IMR-90 (cell line): Measurements from ENCODE around the gene AHCYL1. TPM values are rescaled to one million over a fixed set of nuclear protein-coding genes. Genes with fewer than 3 reads are reported as not detected.

ENCODE experiments used
- ATAC-seq: fragments of 200-7000 bp; cut with Tn5 transposase; 2 replicates; pipeline ENCODE4 v1.9.1; 2020; ENCODE audit warnings: low read depth, mild to moderate bottlenecking, moderate library complexity
- BruUV-seq: library from RNA; stranded (reverse); fragments of 400-500 nt; replicated peaks from 2 replicates; lab custom pipeline; 2021; lab: Mats Ljungman, UMichigan
- CTCF ChIA-PET: fragments of 300-600 bp; formaldehyde crosslinking; extraction: SDS; loops from one replicate; lab custom pipeline; 2021; ENCODE audit warnings: antibody characterized with exemption; lab: Yijun Ruan, JAX
- POLR2A ChIA-PET: fragments of 300-600 bp; sonication (Branson Sonifier 250); formaldehyde crosslinking; loops from one replicate; lab custom pipeline; 2022; ENCODE audit warnings: antibody characterized with exemption; ENCODE audit not compliant: unreplicated experiment; lab: Charles Lee
- DNase-seq: peaks from one replicate; pipeline ENCODE4 v3.0.0; 2013
- H2AFZ ChIP-seq: replicated peaks from 2 replicates; pipeline ENCODE3; 2013; ENCODE audit warnings: low read length, mild to moderate bottlenecking; ENCODE audit not compliant: poor library complexity
- H2AK5ac ChIP-seq: 2 replicates; pipeline ENCODE4 v1.6.1; 2013; ENCODE audit warnings: low read depth, low read length, inconsistent platforms
- H2AK9ac ChIP-seq: replicated peaks from 2 replicates; pipeline ENCODE3; 2013; ENCODE audit warnings: mild to moderate bottlenecking, low read depth, low read length, moderate library complexity; ENCODE audit not compliant: poor library complexity
- H2BK120ac ChIP-seq: 2 replicates; pipeline ENCODE4 v1.6.1; 2013; ENCODE audit warnings: low read depth, low read length, inconsistent platforms
- H2BK15ac ChIP-seq: 3 replicates; pipeline ENCODE4 v1.6.1; 2013; ENCODE audit warnings: low read depth, low read length, inconsistent platforms
- H2BK20ac ChIP-seq: 2 replicates; pipeline ENCODE4 v1.6.1; 2013; ENCODE audit warnings: low read depth, mild to moderate bottlenecking, inconsistent platforms, low read length, moderate library complexity
- H2BK5ac ChIP-seq: 2 replicates; pipeline ENCODE4 v1.6.1; 2013; ENCODE audit warnings: mild to moderate bottlenecking, low read depth, low read length, inconsistent platforms; ENCODE audit not compliant: poor library complexity, severe bottlenecking
- H3K14ac ChIP-seq: replicated peaks from 2 replicates; pipeline ENCODE4 v1.6.1; 2013; ENCODE audit warnings: low read depth, low read length, inconsistent platforms
- H3K18ac ChIP-seq: 2 replicates; pipeline ENCODE4 v1.6.1; 2013; ENCODE audit warnings: low read depth, low read length, control low read depth
- H3K23ac ChIP-seq: 2 replicates; pipeline ENCODE4 v1.6.1; 2013; ENCODE audit warnings: low read depth, low read length, inconsistent platforms
- H3K27ac ChIP-seq: 2 replicates; pipeline ENCODE4 v1.5.1; 2013; ENCODE audit warnings: mild to moderate bottlenecking, control low read depth, low read length; ENCODE audit not compliant: insufficient read depth
- H3K27me3 ChIP-seq: 2 replicates; pipeline ENCODE4 v1.6.1; 2013; ENCODE audit warnings: low read length; ENCODE audit not compliant: control insufficient read depth, insufficient read depth
- H3K36me3 ChIP-seq: 2 replicates; pipeline ENCODE4 v1.6.1; 2013; ENCODE audit warnings: low read length, mixed read lengths; ENCODE audit not compliant: control insufficient read depth, insufficient read depth
- H3K4ac ChIP-seq: 2 replicates; pipeline ENCODE4 v1.6.1; 2013; ENCODE audit warnings: low read depth, low read length, inconsistent platforms
- H3K4me1 ChIP-seq: 2 replicates; pipeline ENCODE4 v1.6.1; 2013; ENCODE audit warnings: low read length, mixed read lengths; ENCODE audit not compliant: control insufficient read depth, insufficient read depth
- H3K4me2 ChIP-seq: 2 replicates; pipeline ENCODE4 v1.6.1; 2013; ENCODE audit warnings: low read depth, mild to moderate bottlenecking, control low read depth, low read length, moderate library complexity
- H3K4me3 ChIP-seq: 2 replicates; pipeline ENCODE4 v1.5.1; 2013; ENCODE audit warnings: low read depth, mild to moderate bottlenecking, control low read depth, low read length, moderate library complexity; ENCODE audit not compliant: insufficient read depth
- H3K56ac ChIP-seq: 2 replicates; pipeline ENCODE4 v1.6.1; 2013; ENCODE audit warnings: low read length, inconsistent platforms; ENCODE audit not compliant: insufficient read depth; ENCODE audit errors: extremely low read depth
- H3K79me1 ChIP-seq, 2 experiments: 2 replicates each; pipeline ENCODE4 v1.6.1; 2013; ENCODE audit warnings: low read length in 2 of 2, inconsistent platforms in 1 of 2, low read depth in 1 of 2
- H3K9ac ChIP-seq: 2 replicates; pipeline ENCODE4 v1.6.1; 2013; ENCODE audit warnings: low read depth, low read length, control low read depth
- H3K9me1 ChIP-seq: 2 replicates; pipeline ENCODE4 v1.6.1; 2013; ENCODE audit warnings: low read length, inconsistent platforms; ENCODE audit not compliant: insufficient read depth
- H3K9me3 ChIP-seq: 2 replicates; pipeline ENCODE4 v1.6.1; 2013; ENCODE audit warnings: low read length; ENCODE audit not compliant: control insufficient read depth, insufficient read depth
- H4K20me1 ChIP-seq: 2 replicates; pipeline ENCODE4 v1.6.1; 2013; ENCODE audit warnings: low read length, inconsistent platforms; ENCODE audit not compliant: insufficient read depth
- H4K5ac ChIP-seq: 2 replicates; pipeline ENCODE4 v1.6.1; 2013; ENCODE audit warnings: mild to moderate bottlenecking, low read depth, low read length, control low read depth
- H4K8ac ChIP-seq, 2 experiments: 2 replicates each; pipeline ENCODE4 v1.6.1; 2013; ENCODE audit warnings: low read depth in 2 of 2, low read length in 2 of 2, control low read depth in 1 of 2, inconsistent platforms in 1 of 2
- H4K91ac ChIP-seq: 2 replicates; pipeline ENCODE4 v1.6.1; 2013; ENCODE audit warnings: low read depth, low read length, inconsistent platforms; ENCODE audit not compliant: insufficient read depth
- BHLHE40 ChIP-seq: fragments of 150-350 bp; IDR thresholded peaks from 2 replicates; pipeline ENCODE4 v1.6.1; 2016; ENCODE audit warnings: mild to moderate bottlenecking, low read depth, low read length
- CTCF ChIP-seq: conservative IDR thresholded peaks from 2 replicates; pipeline ENCODE4 v1.5.1; 2012; ENCODE audit warnings: mild to moderate bottlenecking, low read depth, low read length, improper control_type of control experiment
- MAZ ChIP-seq: IDR thresholded peaks from 2 replicates; pipeline ENCODE4 v1.6.1; 2012; ENCODE audit warnings: low read depth, mild to moderate bottlenecking, low read length, improper control_type of control experiment, moderate library complexity, borderline replicate concordance
- MXI1 ChIP-seq: IDR thresholded peaks from 2 replicates; pipeline ENCODE4 v1.6.1; 2012; ENCODE audit warnings: low read depth, mild to moderate bottlenecking, low read length, moderate library complexity, borderline replicate concordance
- NFE2L2 ChIP-seq: fragments of 150-350 bp; IDR thresholded peaks from 2 replicates; pipeline ENCODE4 v1.6.1; 2016; ENCODE audit warnings: low read depth, mild to moderate bottlenecking, low read length
- RCOR1 ChIP-seq: IDR thresholded peaks from 2 replicates; pipeline ENCODE4 v1.6.1; 2012; ENCODE audit warnings: mild to moderate bottlenecking, low read length, improper control_type of control experiment; ENCODE audit not compliant: insufficient replicate concordance
- SMC3 ChIP-seq: fragments of 150-350 bp; IDR thresholded peaks from 2 replicates; pipeline ENCODE4 v1.6.1; 2016; ENCODE audit warnings: low read depth, mild to moderate bottlenecking, antibody characterized with exemption, low read length, moderate library complexity
- USF2 ChIP-seq: fragments of 150-350 bp; IDR thresholded peaks from 2 replicates; pipeline ENCODE4 v1.6.1; 2017; ENCODE audit warnings: mild to moderate bottlenecking, antibody characterized with exemption, low read length, low read depth
- WGBS, 2 experiments: methylation state at CpG; one replicate each; pipeline versions ENCODE4 v1.1.5 to v1.1.7; 2013; ENCODE audit warnings: missing lambda C conversion rate in 2 of 2; ENCODE audit not compliant: insufficient read length in 1 of 2; ENCODE audit errors: extremely low coverage in 2 of 2; 5-methylcytosine and 5-hydroxymethylcytosine counted together
- dilution Hi-C: fragments of 300-500 bp; cut with HindIII; formaldehyde crosslinking; loops from one replicate; pipeline ENCODE4 v1.14.3; 2018; ENCODE audit warnings: low sequenced_read_pairs; ENCODE audit not compliant: unreplicated experiment
- in situ Hi-C: fragments of 300-500 bp; cut with MboI; formaldehyde crosslinking; loops from 3 replicates; pipeline ENCODE4 v1.14.3; 2019; ENCODE audit warnings: low sequenced_read_pairs, inconsistent platforms, mixed read lengths
- intact Hi-C: fragments of 100-400 bp; cut with micrococcal nuclease; formaldehyde crosslinking; loops from 2 replicates; pipeline ENCODE4 v1.10.0; 2022
- polyA plus RNA-seq, 3 experiments: library from polyadenylated mRNA; depleted of rRNA; stranded (reverse); fragments of >200 nt; gene quantifications; 2 replicates each; pipeline ENCODE4 v1.2.3, GENCODE V29; 2012; ENCODE audit warnings: low replicate concordance in 1 of 3
- total RNA-seq: library from RNA; depleted of rRNA; stranded (reverse); fragments of >200 nt; gene quantifications from 2 replicates; pipeline ENCODE4 v1.2.3, GENCODE V29; 2012
- TF ChIP-seq, protein P1 (sequence below): fragments of 150-350 bp; IDR thresholded peaks from 2 replicates; pipeline ENCODE4 v1.6.1; 2016; ENCODE audit warnings: low read depth, mild to moderate bottlenecking, low read length, moderate library complexity, borderline replicate concordance

The AHCYL1 gene
- total and polyA plus RNA-seq, 2 of the 4 experiments (the other 2 are of a cell fraction), result 75.1 to 76.0 TPM

DNA sequence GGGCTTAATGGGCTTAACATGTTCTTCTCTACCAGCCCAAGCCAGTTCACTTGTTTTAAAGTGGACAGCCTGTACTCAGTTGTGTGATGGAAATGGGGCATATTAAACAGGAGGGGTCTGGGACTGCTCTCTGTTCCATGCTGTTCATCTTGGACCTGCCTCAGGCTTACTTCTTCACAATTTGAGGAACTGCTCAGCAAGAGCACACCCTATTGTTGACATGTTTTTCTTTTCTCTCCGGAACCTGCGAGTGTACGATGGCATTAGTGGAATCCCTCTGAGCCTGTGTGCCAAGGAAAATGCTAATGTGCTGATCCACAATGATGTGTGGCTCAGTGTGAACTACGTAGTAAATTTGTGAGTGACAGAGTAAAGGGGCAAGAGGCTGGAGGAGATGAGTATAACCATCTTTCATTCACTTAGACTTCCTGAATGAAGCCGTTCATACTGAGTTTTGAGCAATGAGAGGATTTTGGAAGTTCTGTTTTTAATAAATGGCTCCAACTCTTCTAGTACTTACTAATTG lies 6.9 kb downstream of the AHCYL1 start:
- Histone ChIP-seq H3K27me3 (no peaks in the 10 kb centered on the region), H3K4me1 (peaks cover 6% of the 10 kb centered on the region; the same call in 1 of the 2 replicates), H3K4me3 (no peak overlapping the region), H2AK5ac (no peak overlapping the region), H4K5ac (no peak overlapping the region), H2BK120ac (no peak overlapping the region), H3K27ac (no peak overlapping the region), H2AK9ac (no peak overlapping the region), H3K4me2 (no peak overlapping the region), H2BK5ac (no peak overlapping the region), H3K18ac (no peak overlapping the region), H2BK20ac (no peak overlapping the region), H3K56ac (no peak overlapping the region), H3K4ac (no peak overlapping the region), H3K14ac (no peak overlapping the region), H4K20me1 (peaks cover 59% of the 10 kb centered on the region), H2BK15ac (no peak overlapping the region), H3K36me3 (peaks cover 8% of the 10 kb centered on the region), H3K9me1 (peaks cover 17% of the 10 kb centered on the region), H3K79me1 (peaks cover 50 to 93% of the 10 kb centered on the region in 2 experiments), H3K9ac (no peak overlapping the region), H3K23ac (no peak overlapping the region), H4K8ac (no peak overlapping the region), H3K9me3 (no peaks in the 10 kb centered on the region), H4K91ac (no peak overlapping the region), H2AFZ (no peak overlapping the region)
- DNase-seq (no peak), ATAC-seq (no peak)
- no TSS peak for BruUV-seq
- in situ Hi-C loops (no loop called here), intact Hi-C loops (no loop called here), dilution Hi-C loops (no loop called here)
- ChIA-PET CTCF (no interaction called here), POLR2A (no interaction called here)
- no CpG with 5 or more reads among the region's 5 CpGs for WGBS, 2 experiments
- TF ChIP-seq CTCF (no peak), MXI1 (no peak), NFE2L2 (no peak), SMC3 (no peak), BHLHE40 (no peak), USF2 (no peak), RCOR1 (no peak), MAZ (no peak)
- TF ChIP-seq, protein P1, sequence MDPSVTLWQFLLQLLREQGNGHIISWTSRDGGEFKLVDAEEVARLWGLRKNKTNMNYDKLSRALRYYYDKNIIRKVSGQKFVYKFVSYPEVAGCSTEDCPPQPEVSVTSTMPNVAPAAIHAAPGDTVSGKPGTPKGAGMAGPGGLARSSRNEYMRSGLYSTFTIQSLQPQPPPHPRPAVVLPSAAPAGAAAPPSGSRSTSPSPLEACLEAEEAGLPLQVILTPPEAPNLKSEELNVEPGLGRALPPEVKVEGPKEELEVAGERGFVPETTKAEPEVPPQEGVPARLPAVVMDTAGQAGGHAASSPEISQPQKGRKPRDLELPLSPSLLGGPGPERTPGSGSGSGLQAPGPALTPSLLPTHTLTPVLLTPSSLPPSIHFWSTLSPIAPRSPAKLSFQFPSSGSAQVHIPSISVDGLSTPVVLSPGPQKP, result no peak
